HPDE6-E6E7 (cell line): ENCODE results near the gene ATG14.
"Not testable (repeated sequence)": the region's sequence is repeated elsewhere in the genome, so short reads cannot be mapped to it uniquely, and the experiment has no call there.

ENCODE experiments used
- DNase-seq: peaks from one replicate; pipeline ENCODE4 v3.0.0; 2011; ENCODE audit warnings: missing footprints; ENCODE audit errors: extremely low spot score

Gene ATG14

GRCh38 chr14:55433880-55434804 is 22.5 kb upstream of the ATG14 start:
- no peak for DNase-seq

GRCh38 chr14:55432628-55433027 is 21.0 kb upstream of the ATG14 start:
- DNase-seq = no peak

DNA sequence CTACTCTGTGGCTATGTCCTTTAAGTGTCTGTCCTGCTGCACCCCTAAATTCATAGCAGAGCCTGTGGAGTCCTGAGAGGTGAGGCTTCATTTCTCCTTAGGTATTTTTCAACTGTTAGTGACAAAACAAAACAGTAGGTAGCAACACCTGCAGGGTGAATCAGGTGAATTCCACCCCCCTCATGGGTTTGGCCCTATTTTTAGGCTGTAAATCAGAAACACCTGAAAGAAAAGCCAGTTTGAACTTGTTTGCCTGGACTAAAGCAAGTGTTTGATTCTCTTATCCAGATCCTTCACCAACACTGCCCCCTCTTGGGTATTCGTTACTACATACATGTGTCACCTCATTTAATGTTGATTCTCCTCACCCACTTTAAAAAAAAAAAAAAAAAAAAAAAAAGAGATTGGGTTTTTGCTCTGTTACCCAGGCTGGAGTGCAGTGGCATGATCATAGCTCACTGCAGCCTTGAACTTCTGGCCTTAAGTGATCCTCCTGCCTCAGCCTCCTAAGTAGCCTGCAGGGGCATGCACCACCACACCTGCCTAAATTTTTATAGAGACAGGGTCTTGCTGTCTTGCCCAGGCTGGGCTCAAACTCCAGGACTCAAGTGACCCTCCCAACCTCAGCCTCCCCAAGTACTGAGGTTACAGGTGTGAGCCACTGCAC is 18.5 kb upstream of the ATG14 start:
- peak; percentile 84 for DNase-seq

GRCh38 chr14:55427439-55427838 is 15.8 kb upstream of the ATG14 start:
- peak; percentile 82 for DNase-seq

- no peak for DNase-seq
Observed at GRCh38 chr14:55426891-55427290, 15.3 kb upstream of the ATG14 start.

- no peak for DNase-seq
Observed at GRCh38 chr14:55425091-55425490, 13.5 kb upstream of the ATG14 start.

DNA sequence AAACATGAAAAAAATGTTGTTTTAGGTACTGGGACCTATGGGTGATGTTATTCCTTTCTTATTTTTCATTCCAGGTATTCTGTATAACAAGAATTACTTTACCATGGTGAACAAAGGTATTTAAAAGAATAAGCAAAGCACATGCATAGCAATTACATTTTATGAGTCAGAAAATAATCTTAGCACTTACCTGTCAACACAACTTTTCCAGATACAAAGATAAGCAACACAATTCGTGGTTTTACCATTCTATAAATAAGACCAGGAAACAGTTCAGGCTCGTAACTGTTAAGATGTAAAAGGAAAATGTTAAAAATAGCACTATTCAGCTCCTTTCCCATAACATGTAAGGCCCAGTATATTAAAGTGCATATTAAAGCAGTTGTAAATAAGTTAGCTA is 12.3 kb upstream of the ATG14 start:
- DNase-seq = no peak

- not testable (repeated sequence) for DNase-seq
Observed at GRCh38 chr14:55422338-55422737, 10.7 kb upstream of the ATG14 start.

- DNase-seq = no peak
Observed at GRCh38 chr14:55419663-55420062, 8.0 kb upstream of the ATG14 start.

DNA sequence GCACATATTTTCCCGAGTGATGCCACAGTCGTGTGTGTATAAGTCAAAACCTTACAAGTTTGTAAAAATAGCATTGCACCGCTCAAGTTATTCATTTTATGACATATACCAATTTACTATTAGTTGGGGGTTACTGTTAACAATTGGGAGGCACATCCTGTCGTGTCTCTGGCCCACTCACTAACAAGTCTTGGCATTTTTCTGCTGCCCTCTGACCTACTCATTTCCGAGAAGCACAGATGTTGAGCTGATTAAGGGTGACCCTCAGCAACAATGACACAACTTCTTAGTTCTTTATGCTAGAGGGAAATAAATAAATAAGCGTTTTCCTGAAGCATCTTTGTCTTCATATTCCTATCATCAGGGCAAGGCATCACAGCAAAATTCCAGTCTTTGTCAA is 6.8 kb upstream of the ATG14 start:
- no peak for DNase-seq

DNA sequence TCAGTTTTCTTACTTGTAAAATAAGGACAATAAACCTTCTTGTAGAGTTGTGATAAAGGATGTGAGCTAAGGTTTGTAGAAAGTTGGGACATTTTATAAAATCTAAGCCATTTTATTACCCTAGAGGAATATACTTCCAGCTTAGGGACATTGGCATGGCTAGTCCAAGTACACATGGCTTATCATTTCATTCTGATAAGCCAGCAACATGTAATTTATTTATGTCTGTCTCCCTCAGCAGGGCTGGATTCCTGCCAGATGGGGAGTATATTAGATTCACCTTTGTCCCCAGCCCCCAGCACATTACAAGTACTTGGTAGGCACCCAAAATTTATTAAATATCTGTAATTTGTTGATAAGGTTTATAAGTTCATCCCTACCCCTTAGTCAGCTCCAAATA is 6.3 kb upstream of the ATG14 start:
- DNase-seq = no peak

GRCh38 chr14:55416866-55417265 is 5.2 kb upstream of the ATG14 start:
- DNase-seq = no peak

DNA sequence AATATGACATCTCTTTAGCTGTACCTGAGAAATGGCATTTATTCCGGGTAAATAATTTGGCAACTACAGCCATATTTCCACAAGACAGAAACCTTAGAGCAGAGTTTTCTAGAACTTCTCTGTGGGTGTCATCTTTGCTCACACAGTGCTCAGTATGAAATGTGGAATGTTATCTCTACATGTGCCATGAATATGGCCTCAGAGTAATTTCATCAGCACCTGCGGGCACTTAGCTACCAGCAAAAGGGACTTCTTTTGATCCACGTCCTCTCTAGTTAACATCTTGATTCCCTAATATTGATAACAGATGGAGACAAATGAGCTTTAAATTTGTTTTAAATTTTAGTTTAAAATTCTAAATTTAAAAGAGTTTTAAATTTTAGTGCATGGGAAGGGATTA is 2.9 kb upstream of the ATG14 start:
- no peak for DNase-seq

DNA sequence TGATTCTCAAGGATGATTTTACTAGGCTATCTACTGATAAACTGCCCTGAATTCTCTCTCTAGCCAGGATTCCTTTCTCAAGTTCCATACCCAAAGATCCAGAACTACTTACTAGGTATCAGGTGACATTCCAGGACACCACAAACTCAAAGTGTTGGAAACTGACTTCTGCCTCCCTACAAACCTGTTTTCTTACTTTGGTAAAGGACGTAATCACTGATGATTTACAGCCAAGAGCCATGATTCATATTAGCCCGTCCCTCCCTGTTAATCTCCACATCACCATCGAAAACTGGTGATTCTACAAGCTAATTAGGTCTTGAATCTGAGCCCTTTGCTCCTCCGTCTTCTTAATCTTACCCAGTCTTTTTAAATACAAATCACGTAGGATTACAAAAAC is 1.0 kb upstream of the ATG14 start:
- peak; percentile 79 for DNase-seq

DNA sequence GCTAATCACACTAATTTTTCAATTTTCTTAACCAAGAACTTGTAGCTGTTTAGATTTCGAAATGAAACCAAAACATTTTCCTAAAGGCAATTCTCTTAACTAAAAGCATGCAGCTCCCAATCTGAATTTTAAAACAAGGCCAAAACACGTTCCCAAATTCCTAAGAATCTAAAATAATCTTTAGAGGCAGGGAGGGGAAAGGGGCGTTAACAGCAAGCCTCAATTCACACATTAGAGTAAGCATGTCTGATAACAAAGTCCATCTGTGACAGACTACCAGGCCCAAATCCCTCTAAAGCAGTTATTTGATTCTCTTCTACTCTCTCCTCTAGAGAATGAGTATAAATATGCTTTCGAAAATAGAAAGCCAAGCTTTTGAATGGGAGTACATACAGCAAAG is 754 bp downstream of the ATG14 start:
- no peak for DNase-seq

DNA sequence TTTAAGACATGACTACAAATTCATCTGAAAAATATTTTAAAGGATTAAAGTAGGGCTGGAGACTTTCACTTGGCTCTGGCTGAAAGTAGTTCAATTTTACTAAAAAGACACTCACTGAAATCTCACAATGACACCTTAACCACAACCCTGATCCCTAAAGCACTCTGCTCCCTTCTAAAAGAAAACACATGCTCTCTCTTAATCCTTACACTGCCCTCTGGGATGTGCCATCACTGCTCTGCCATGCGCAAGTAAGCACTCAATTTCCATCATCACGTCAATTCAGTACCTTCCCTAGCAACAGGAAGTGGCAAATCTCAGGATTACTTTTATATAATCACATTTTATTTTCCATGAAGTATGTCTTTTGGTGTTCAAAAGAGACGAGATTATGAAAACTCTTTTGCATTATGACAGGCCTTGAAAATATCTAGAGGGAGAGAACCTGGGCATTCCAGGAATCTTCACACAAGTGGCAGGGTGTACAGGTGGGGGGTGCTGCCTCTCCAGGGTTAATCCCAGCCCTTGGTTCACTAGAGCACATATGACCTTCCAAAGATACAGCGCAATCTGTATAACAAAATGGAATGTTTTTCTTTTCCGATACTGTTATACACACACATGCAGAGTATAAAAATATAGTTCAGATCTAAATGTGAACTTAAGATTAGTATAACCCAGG is 7.3 kb downstream of the ATG14 start:
- DNase-seq = no peak

- no peak for DNase-seq
Observed at GRCh38 chr14:55401751-55402150, 9.9 kb downstream of the ATG14 start.

- DNase-seq = no peak
Observed at GRCh38 chr14:55399852-55400251, 11.8 kb downstream of the ATG14 start.

GRCh38 chr14:55399183-55399582 is 12.4 kb downstream of the ATG14 start:
- DNase-seq = no peak

- peak; percentile 86 for DNase-seq
Observed at GRCh38 chr14:55398679-55399078, 13.0 kb downstream of the ATG14 start.

DNA sequence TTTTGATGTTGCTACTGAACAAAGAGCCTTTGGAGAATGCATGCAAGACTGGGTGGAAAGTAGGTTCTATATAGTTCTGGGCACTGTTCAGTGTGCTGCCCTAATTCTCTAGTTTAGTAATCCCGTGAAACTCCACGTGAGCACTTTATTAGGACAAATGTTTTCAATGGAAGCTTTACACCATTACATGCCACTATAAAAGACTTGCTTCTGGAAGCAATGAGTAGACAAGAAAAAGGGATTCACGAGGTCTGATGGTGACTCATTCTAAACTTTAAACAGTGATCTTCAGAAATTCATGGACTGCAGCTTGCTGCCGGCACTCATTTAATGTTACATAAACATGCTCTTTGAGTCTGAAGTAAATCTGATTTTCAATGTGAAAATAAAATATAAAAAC is 22.3 kb downstream of the ATG14 start:
- DNase-seq = no peak

DNA sequence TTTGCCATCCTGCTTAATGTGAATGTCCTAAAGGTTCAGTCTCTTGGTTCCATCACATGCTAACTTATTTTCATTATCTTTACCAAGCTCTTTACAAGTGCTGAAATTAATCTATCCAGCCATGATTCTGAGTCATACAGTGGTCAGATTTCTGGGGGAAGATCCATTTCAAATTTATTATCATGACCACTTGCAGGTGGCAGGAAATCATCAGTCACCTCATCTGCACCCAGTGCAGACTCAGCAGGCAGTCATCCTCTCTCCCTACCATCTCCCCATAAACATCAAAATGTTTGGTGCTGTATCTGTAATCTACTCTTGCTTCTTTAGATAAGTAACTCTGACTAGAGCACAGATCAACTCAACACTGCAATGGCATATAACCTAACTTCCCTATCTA is 23.5 kb downstream of the ATG14 start:
- DNase-seq = no peak

DNA sequence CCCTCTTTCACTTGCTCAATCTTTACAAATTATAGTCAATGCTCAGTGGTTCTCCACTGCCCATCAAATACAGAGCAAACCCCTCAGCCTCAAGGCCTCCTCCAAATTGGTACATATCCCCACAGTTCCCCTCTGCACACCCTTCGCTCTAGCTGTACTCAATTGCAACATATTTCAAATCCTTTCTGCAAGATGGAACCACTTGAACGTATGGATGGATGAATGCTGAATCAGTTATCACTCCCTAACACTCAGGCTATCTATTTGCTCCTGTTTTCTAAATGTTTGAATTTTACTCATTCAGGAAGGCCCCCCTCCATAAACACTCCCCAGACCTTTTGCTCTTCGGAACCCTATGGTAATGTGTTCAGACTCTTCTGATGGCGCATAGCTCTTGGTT is 24.5 kb downstream of the ATG14 start:
- DNase-seq = no peak
